H1 (cell line): Measurements from ENCODE around the gene TMEM183A.

Source experiments
- ATF2 ChIP-seq: IDR thresholded peaks from 2 replicates; pipeline ENCODE4 v1.6.1; 2012; ENCODE audit warnings: low read length, inconsistent platforms
- CREB1 ChIP-seq: IDR thresholded peaks from 2 replicates; pipeline ENCODE4 v1.6.1; 2012; ENCODE audit warnings: inconsistent platforms
- CTCF ChIP-seq, 3 experiments: IDR thresholded peaks; 1 replicate in 2 of 3; 2 replicates in 1 of 3; pipeline versions ENCODE4 v1.5.1 to v1.6.1; 2011; ENCODE audit warnings: low read length in 3 of 3, mild to moderate bottlenecking in 3 of 3, inconsistent platforms in 2 of 3, low read depth in 1 of 3, moderate library complexity in 1 of 3; ENCODE audit not compliant: insufficient read depth in 1 of 3; ENCODE audit errors: control extremely low read depth in 1 of 3
- EP300 ChIP-seq, 2 experiments: IDR thresholded peaks; 1 replicate in 1 of 2; 2 replicates in 1 of 2; pipeline ENCODE4 v1.6.1; 2011 to 2012; ENCODE audit warnings: low read depth in 2 of 2, low read length in 2 of 2, mild to moderate bottlenecking in 2 of 2, borderline replicate concordance in 1 of 2, inconsistent platforms in 1 of 2, moderate library complexity in 1 of 2
- KDM1A ChIP-seq: fragments of 200-600, 300-600 bp; sonication (generic); IDR thresholded peaks from 2 replicates; pipeline ENCODE4 v1.7.1; 2016; ENCODE audit warnings: mild to moderate bottlenecking, low read length, borderline replicate concordance
- SP2 ChIP-seq: IDR thresholded peaks from 2 replicates; pipeline ENCODE4 v1.6.1; 2012; ENCODE audit warnings: mild to moderate bottlenecking, low read length, inconsistent platforms
- TAF1 ChIP-seq: IDR thresholded peaks from 2 replicates; pipeline ENCODE4 v1.6.1; 2011; ENCODE audit warnings: mild to moderate bottlenecking, low read depth, low read length

- no peak for TF ChIP-seq CREB1
- TF ChIP-seq CTCF (IDR thresholded peaks at IDR 0.05; ENCODE audit: control extremely low read depth in 1 of 3, insufficient read depth in 1 of 3, low read depth in 1 of 3, low read length in 3 of 3) = peak; percentile 44 to 67 (median 57)
- TF ChIP-seq SP2 = no peak
- no peak for TF ChIP-seq TAF1
- TF ChIP-seq EP300 (IDR thresholded peaks at IDR 0.05; ENCODE audit: borderline replicate concordance in 1 of 2, low read depth in 2 of 2, low read length in 2 of 2) = no peak
- peak; percentile 98 for TF ChIP-seq KDM1A
- no peak for TF ChIP-seq ATF2
These were observed 49.3 kb downstream of the TMEM183A start for GRCh38 chr1:203056516-203056915.
